ENCODE measurements around the gene ZBTB42. TPM values are rescaled to one million over a fixed set of nuclear protein-coding genes. Genes with fewer than 3 reads are reported as not detected.
"Not testable (repeated sequence)": the region's sequence is repeated elsewhere in the genome, so short reads cannot be mapped to it uniquely, and the experiment has no call there.

ZBTB42 gene
- total RNA-seq, 1 experiment from 2014 or later: 5.5 TPM

DNA sequence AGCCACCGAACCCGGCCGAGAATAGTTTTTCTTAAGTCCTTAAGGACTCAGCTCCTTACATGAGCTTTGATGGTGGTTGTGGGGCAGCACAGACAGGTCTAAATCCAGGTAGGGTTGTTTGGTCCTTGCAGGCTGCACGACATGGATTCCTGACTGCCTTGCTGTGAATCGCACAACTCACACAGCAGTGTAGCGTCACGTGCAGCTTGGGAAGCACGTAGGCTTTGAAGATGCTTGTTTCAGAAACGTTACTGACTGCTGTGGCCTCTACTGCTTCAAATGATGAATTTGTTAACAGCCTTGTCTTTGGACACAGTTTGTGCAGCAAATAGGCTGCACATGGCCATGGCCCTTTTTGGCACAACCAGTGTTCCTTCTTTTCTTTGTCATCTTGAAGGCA lies 29.9 kb downstream of the ZBTB42 start:
- DNase-seq (ENCODE audit: low read depth): no peak

GRCh38 chr14:104836171-104836935 lies 35.5 kb downstream of the ZBTB42 start:
- DNase-seq (ENCODE audit: low read depth): not testable (repeated sequence)

GRCh38 chr14:104841730-104842129 lies 40.8 kb downstream of the ZBTB42 start:
- no peak for DNase-seq (ENCODE audit: low read depth)

- DNase-seq (ENCODE audit: low read depth): no peak
Measured at GRCh38 chr14:104843006-104843405, 42.1 kb downstream of the ZBTB42 start.

DNA sequence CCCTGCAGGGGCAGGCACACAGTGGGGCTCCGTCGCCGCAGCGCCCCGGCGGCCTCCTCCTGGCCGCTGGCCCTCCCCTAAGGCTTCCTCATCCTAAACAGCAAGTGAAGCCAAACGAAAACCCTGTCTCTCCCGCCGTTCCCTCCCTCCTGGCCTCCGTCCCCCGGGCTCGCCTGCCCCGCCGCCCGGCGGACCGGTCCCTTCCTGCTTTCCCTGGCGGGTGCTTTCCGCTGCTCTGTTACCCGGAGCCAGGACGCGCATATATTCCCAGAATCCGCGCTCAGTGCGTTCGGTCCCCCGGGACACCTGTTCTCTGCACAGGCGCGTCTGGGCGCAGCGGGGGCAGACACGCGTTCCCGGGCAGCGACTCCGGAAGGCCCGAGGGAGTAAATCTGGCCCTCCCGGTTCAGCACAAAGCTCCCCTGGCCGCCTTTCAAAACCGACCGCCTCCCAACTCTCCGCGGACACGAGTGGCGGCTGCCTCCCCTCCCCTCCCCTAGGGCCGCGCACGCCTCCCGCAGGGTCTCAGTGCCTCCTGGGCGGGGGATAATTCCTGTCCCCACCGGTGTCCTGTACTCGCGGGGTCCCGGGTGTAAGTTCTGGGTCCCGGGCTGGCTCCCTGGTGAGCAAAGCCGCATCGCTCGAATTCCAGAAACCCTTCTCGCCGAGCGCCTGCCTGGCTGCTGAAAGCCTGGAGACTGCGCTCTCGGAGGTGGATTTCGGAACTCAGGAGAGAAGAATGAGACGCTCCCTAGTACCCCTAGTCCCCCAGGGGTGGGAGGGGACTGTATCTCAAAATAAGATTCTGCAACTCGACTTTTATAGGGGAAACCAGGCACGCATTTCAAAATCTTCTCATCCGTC lies 42.8 kb downstream of the ZBTB42 start:
- no peak for DNase-seq (ENCODE audit: low read depth)

DNA sequence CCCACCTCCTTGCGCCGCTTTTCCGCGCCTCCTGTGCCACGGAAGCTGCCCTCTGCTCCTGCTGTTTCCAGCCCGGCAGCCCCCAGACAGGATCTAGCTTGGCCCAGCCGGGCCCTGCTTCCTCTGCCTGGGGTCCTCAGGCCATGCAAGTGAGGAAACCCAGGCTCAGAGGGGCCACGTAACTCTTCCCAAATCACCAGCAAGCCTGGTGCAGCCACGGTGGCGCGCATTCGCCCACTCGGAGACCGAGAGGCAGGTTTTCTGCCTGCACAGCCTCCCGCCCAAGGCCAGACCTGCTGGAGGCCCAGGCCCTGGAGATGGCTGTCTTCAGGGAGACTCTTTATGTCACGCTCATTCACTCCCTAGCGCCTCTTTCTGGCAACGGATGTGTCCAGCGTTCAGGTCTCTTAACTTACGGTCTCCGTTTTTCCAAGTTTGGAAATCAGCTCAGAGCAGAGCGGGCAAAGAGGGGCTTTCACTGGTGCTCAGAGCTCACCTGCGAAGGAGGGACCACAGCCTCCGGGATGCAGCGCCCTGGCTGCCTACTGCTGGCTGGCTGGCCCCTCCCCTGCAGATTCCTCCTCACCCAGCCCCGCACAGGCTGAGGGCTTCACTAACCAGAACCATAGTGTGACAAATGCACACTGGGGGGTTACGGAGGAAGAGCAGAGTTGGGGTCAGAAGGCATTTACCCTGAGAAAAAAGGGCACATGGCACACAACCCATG lies 43.6 kb downstream of the ZBTB42 start:
- DNase-seq (ENCODE audit: low read depth): no peak

- DNase-seq (ENCODE audit: low read depth): no peak
Measured at GRCh38 chr14:104845033-104845666, 44.2 kb downstream of the ZBTB42 start.

DNA sequence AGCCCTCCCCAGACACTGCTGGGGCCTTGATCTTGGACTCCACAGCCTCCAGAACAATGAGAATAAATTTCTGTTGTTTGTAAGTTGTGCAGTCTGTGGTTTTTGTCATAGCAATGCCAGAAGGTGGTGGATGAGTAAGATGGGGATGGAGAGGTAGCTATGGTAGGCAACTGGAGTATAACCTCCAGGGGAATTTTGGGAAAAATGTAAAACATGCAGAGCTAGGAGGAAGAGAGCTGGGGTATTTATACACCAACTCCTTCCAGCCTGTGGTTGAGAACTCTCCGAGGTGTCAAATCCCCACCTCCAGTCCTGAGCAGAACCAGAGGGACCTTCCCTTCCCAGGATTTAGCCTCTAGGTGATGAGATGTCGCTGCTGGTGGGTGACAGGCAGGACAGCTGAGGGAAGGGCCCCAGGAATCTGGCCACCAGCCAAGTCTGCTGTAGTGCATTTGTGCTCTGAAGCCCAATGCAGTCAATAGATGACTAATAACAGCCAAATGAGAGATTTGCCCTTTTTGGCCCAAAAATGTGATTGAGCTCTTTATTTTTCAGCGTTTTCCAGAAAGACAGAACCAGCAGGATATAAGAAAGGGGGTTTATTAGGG lies 45.0 kb downstream of the ZBTB42 start:
- DNase-seq (ENCODE audit: low read depth): no peak

GRCh38 chr14:104852280-104852663 lies 51.4 kb downstream of the ZBTB42 start:
- no peak for DNase-seq (ENCODE audit: low read depth)

Other genes with a start within 250 kb of the ZBTB42 start
- not detected in 2 replicates for gene C14orf180, start 221.3 kb upstream of the ZBTB42 start, total RNA-seq (2014; rRNA removed; shearing (Covaris generic))
- gene TMEM179, start 196.3 kb upstream of the ZBTB42 start, total RNA-seq (2014; rRNA removed; shearing (Covaris generic)): 0.34 TPM in 1 of 2 replicates, not detected in the other
- 57.7 and 80.0 TPM in 2 replicates for gene INF2, start 111.5 kb upstream of the ZBTB42 start, total RNA-seq (2014; rRNA removed; shearing (Covaris generic))
- gene ADSS1, start 76.9 kb upstream of the ZBTB42 start, total RNA-seq (2014; rRNA removed; shearing (Covaris generic)): 2.1 and 2.8 TPM in 2 replicates
- gene SIVA1, start 48.0 kb upstream of the ZBTB42 start, total RNA-seq (2014; rRNA removed; shearing (Covaris generic)): 139 and 242 TPM in 2 replicates
- gene AKT1, start 5.4 kb upstream of the ZBTB42 start, total RNA-seq (2014; rRNA removed; shearing (Covaris generic)): 147 and 173 TPM in 2 replicates
- gene CEP170B, start 64.2 kb downstream of the ZBTB42 start, total RNA-seq (2014; rRNA removed; shearing (Covaris generic)): 17.9 and 21.3 TPM in 2 replicates
- 0.02 and 0.10 TPM in 2 replicates for gene PLD4, start 123.8 kb downstream of the ZBTB42 start, total RNA-seq (2014; rRNA removed; shearing (Covaris generic))
- 52.6 and 54.6 TPM in 2 replicates for gene AHNAK2, start 177.3 kb downstream of the ZBTB42 start, total RNA-seq (2014; rRNA removed; shearing (Covaris generic))
- gene CLBA1, start 184.7 kb downstream of the ZBTB42 start, total RNA-seq (2014; rRNA removed; shearing (Covaris generic)): 5.1 and 5.4 TPM in 2 replicates
- 70.9 and 87.9 TPM in 2 replicates for gene CDCA4, start 220.0 kb downstream of the ZBTB42 start, total RNA-seq (2014; rRNA removed; shearing (Covaris generic))

Measured in HT1080 (cell line).